GM12874 (cell line): Measurements from ENCODE around the gene KLRC1.

Experiments used
- TF ChIP-seq, protein P1 (sequence below): IDR thresholded peaks from 2 replicates; pipeline ENCODE4 v1.5.1; 2011; ENCODE audit warnings: low read depth, mild to moderate bottlenecking, control low read depth, low read length, moderate library complexity; ENCODE audit not compliant: insufficient read depth

KLRC1 gene

DNA sequence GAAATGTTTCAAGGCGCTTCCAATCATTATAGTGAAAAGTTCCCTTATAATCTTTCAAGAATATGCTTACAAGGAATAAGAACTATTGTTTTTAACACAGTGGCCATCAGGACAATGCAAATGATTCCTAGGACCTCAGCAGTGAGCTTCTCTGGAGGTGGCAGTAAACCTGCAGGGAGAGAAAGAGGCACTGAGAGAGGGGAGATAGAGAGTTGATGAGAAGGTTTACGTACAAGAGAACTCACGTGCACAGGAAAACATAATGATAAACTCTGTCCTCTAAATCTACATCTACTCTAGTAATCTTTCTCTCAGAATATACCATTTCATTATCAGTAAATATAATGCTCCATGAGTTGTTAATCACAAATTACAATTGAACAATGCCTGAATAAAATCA is 44.3 kb downstream of the KLRC1 start:
- TF ChIP-seq, protein P1, sequence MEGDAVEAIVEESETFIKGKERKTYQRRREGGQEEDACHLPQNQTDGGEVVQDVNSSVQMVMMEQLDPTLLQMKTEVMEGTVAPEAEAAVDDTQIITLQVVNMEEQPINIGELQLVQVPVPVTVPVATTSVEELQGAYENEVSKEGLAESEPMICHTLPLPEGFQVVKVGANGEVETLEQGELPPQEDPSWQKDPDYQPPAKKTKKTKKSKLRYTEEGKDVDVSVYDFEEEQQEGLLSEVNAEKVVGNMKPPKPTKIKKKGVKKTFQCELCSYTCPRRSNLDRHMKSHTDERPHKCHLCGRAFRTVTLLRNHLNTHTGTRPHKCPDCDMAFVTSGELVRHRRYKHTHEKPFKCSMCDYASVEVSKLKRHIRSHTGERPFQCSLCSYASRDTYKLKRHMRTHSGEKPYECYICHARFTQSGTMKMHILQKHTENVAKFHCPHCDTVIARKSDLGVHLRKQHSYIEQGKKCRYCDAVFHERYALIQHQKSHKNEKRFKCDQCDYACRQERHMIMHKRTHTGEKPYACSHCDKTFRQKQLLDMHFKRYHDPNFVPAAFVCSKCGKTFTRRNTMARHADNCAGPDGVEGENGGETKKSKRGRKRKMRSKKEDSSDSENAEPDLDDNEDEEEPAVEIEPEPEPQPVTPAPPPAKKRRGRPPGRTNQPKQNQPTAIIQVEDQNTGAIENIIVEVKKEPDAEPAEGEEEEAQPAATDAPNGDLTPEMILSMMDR, result no peak

DNA sequence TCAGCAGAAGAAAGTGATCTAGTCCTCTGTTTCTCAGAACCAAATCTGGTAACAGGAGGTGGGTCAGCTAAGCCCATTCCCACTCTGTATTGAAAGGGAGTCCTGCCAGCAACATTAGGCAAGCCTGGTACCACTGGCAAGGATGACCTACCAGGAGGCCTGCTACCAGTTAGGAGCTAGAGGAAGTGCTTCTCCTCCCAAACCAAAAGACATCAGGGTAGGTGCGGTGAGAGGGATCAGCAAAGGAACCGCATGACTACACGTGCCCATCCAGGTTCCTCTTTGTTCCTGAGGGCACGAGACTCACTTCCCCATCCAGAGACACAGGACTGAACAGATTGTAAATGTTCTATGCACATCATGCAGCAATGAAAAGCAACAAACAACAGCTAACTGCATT is 46.5 kb downstream of the KLRC1 start:
- TF ChIP-seq, protein P1, result no peak

DNA sequence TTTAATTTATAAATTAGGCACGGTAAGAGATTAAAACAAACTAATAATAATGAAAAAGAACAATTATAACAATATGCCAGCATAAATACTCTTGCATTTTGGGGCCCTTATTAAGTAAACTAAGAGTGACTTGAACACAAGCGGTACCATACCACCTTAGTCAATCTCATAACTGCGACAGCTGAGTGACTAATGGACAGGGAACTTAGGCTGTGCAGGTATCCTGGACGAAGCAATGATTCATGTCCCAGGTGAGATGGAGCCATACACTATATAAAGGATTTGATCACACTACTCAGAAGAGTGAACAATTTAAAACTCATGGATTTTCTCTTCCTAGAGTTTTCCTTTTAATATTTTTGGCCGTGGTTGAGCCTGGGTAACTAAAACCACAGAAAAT is 47.9 kb downstream of the KLRC1 start:
- TF ChIP-seq, protein P1, result no peak

DNA sequence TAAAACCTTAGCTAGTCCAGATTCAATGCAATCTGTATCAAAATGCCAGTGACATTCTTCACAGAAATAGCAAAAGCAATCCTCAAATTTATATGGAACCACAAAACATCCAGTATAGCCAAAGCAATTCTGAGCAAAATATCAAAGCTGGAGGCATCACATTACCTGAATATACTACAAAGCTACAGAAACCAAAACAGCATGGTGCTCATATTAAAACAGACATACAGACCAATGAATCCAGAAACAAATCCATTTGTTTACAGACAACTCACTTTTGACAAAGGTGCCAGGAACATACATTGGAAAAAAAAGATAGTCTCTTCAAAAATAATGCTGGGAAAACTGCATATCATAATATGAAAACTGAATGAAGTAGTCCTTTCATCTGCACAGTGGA is 48.4 kb downstream of the KLRC1 start:
- TF ChIP-seq, protein P1, result no peak

DNA sequence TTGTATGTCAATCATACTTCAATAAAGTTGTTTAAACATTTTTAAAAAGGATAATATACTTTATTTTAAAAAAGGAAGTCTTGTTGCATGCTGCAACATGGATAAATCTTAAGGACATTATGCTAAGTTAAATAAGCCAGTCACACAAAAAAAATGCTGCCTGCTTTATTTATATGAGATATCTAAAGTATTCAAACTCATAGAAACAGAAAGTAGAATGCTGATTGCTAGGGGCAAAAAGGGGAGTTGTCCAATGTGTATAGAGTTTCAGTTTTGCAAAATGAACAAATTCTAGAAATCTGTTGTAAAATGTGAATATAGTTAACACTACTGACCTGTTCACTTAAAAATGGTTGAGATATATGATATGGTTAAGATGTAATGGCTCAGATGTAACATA is 52.3 kb downstream of the KLRC1 start:
- TF ChIP-seq, protein P1, result no peak

DNA sequence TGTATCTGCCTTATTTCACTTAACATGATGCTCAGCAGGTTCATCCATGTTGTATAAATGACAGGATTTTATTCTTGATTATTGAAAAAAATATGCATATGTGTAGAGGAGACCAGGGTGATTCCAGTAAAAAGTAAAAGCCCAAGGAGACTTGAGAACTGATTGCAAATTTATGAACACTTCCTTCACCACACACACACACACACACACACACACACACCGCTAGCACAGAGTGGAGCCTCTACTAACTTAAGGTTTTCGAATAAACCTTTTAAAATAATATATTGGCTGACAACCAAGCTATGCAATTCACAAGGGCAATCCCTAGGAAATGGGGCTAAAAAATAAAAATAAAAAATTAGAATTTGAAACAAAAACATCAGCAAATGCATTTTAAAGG is 55.0 kb downstream of the KLRC1 start:
- TF ChIP-seq, protein P1, result no peak

DNA sequence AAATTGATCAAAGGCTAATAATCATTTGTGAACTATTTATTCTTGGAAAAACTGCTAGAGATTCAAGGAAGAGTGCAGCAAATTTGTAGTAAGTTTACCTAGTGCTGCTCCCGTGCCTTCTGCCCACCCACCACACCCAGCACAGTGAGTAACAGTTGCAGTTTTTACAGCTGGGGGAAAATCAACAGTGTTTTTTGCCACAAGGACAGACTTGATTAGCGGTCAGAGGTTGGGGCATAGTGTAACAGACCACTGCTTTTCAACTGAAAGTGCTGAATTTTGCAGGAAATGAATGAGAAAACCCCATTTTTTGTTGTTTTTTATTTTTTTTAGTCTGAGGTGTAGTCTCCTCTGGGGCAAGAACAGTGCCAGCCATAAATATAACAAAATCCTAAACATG is 55.9 kb downstream of the KLRC1 start:
- TF ChIP-seq, protein P1, result no peak
